H1 (cell line): Measurements from ENCODE around the gene CXCL9. TPM values are rescaled to one million over a fixed set of nuclear protein-coding genes. Genes with fewer than 3 reads are reported as not detected.

Experiments
- CTCF ChIA-PET: fragments of 300-600 bp; sonication (Branson Sonifier 250); formaldehyde crosslinking; loops from one replicate; lab custom pipeline; 2021; ENCODE audit not compliant: partially characterized antibody; lab: Charles Lee
- POLR2A ChIA-PET: fragments of 300-600 bp; sonication (Branson Sonifier 250); formaldehyde crosslinking; loops from one replicate; lab custom pipeline; 2021; ENCODE audit warnings: inconsistent platforms; ENCODE audit not compliant: partially characterized antibody; lab: Charles Lee
- DNase-seq, 2 experiments: peaks; one replicate each; pipeline versions ENCODE4 v3.0.0 to v3.0.0-alpha.2; 2010 to 2022; ENCODE audit warnings: low spot score in 2 of 2, low read depth in 1 of 2, mixed read lengths in 1 of 2
- FAIRE-seq: peaks from 2 replicates; lab custom pipeline; 2011; peaks lifted over from hg19 to GRCh38; lab: Jason Lieb, UNC
- H2AFZ ChIP-seq: 2 replicates; pipeline ENCODE4 v1.8.1; 2012; ENCODE audit warnings: low read length, inconsistent platforms
- H2AK5ac ChIP-seq: 2 replicates; pipeline ENCODE4 v1.6.1; 2013; ENCODE audit warnings: low read depth, low read length
- H2BK120ac ChIP-seq: replicated peaks from 2 replicates; pipeline ENCODE3; 2013; ENCODE audit warnings: low read depth, low read length, inconsistent platforms
- H2BK12ac ChIP-seq: 2 replicates; pipeline ENCODE4 v1.6.1; 2013; ENCODE audit warnings: low read depth, low read length
- H2BK15ac ChIP-seq: 2 replicates; pipeline ENCODE4 v1.6.1; 2013; ENCODE audit warnings: low read length
- H2BK20ac ChIP-seq: 2 replicates; pipeline ENCODE4 v1.6.1; 2013; ENCODE audit warnings: low read length
- H2BK5ac ChIP-seq: 2 replicates; pipeline ENCODE4 v1.6.1; 2013; ENCODE audit warnings: low read depth, low read length
- H3K14ac ChIP-seq: 2 replicates; pipeline ENCODE4 v1.6.1; 2013; ENCODE audit warnings: inconsistent platforms; ENCODE audit not compliant: insufficient read length
- H3K18ac ChIP-seq: 2 replicates; pipeline ENCODE4 v1.6.1; 2013; ENCODE audit warnings: low read length; ENCODE audit errors: extremely low read depth
- H3K23ac ChIP-seq: 2 replicates; pipeline ENCODE4 v1.6.1; 2013; ENCODE audit warnings: inconsistent platforms; ENCODE audit not compliant: insufficient read length
- H3K23me2 ChIP-seq: 2 replicates; pipeline ENCODE4 v1.6.1; 2013; ENCODE audit warnings: low read depth, low read length
- H3K27ac ChIP-seq: 2 replicates; pipeline ENCODE4 v1.6.1; 2011; ENCODE audit warnings: low read depth, low read length, inconsistent platforms
- H3K27me3 ChIP-seq, 4 experiments: replicated peaks in 1 of 4; 1 replicate in 1 of 4; 2 replicates in 3 of 4; pipeline versions ENCODE4 v1.6.1 to v1.8.1; 2011 to 2013; ENCODE audit warnings: low read length in 3 of 4, mild to moderate bottlenecking in 3 of 4, inconsistent platforms in 2 of 4, mixed read lengths in 2 of 4, moderate library complexity in 1 of 4; ENCODE audit not compliant: control insufficient read depth in 3 of 4, insufficient read depth in 3 of 4; ENCODE audit errors: extremely low read depth in 1 of 4
- H3K36me3 ChIP-seq, 4 experiments: 2 replicates each; pipeline versions ENCODE4 v1.6.1 to v1.8.1; 2011 to 2013; ENCODE audit warnings: mild to moderate bottlenecking in 4 of 4, low read length in 3 of 4, moderate library complexity in 2 of 4, control low read depth in 1 of 4, inconsistent platforms in 1 of 4; ENCODE audit not compliant: insufficient read depth in 4 of 4, control insufficient read depth in 2 of 4
- H3K4ac ChIP-seq: replicated peaks from 2 replicates; pipeline ENCODE3; 2013; ENCODE audit warnings: low read length, low read depth, mixed read lengths, inconsistent platforms; ENCODE audit not compliant: insufficient read length
- H3K4me1 ChIP-seq, 4 experiments: replicated peaks in 1 of 4; 1 replicate in 1 of 4; 2 replicates in 3 of 4; pipeline versions ENCODE4 v1.6.1 to v1.8.1; 2011 to 2013; ENCODE audit warnings: low read length in 3 of 4, inconsistent platforms in 2 of 4, mixed read lengths in 1 of 4; ENCODE audit not compliant: insufficient read depth in 4 of 4, control insufficient read depth in 3 of 4
- H3K4me2 ChIP-seq, 2 experiments: 2 replicates each; pipeline versions ENCODE4 v1.6.1 to v1.8.1; 2011 to 2013; ENCODE audit warnings: low read depth in 2 of 2, low read length in 2 of 2, control low read depth in 1 of 2, inconsistent platforms in 1 of 2, mild to moderate bottlenecking in 1 of 2; ENCODE audit not compliant: insufficient read depth in 1 of 2
- H3K4me3 ChIP-seq, 4 experiments: fragments of 200-600, 300-600 bp in 1 of 4; sonication (generic), shearing (Covaris generic), sonication (Bioruptor Twin) in 1 of 4; 2 replicates each; pipeline versions ENCODE4 v1.5.1 to v1.8.1; 2011 to 2016; ENCODE audit warnings: low read length in 4 of 4, low read depth in 3 of 4, control low read depth in 2 of 4, inconsistent platforms in 2 of 4, mild to moderate bottlenecking in 2 of 4, mixed read lengths in 1 of 4, moderate library complexity in 1 of 4; ENCODE audit not compliant: insufficient read depth in 2 of 4; ENCODE audit errors: extremely low read depth in 1 of 4
- H3K56ac ChIP-seq: replicated peaks from 2 replicates; pipeline ENCODE3; 2013; ENCODE audit warnings: low read depth, mild to moderate bottlenecking, mixed read lengths, low read length, inconsistent platforms; ENCODE audit not compliant: insufficient read length
- H3K79me1 ChIP-seq: 2 replicates; pipeline ENCODE4 v1.6.1; 2013; ENCODE audit warnings: low read depth, low read length, control low read depth
- H3K79me2 ChIP-seq, 2 experiments: 2 replicates each; pipeline versions ENCODE4 v1.6.1 to v1.8.1; 2012 to 2013; ENCODE audit warnings: low read length in 2 of 2, mild to moderate bottlenecking in 2 of 2, inconsistent platforms in 1 of 2; ENCODE audit not compliant: insufficient read depth in 2 of 2, control insufficient read depth in 1 of 2
- H3K9ac ChIP-seq, 4 experiments: replicated peaks in 1 of 4; 1 replicate in 1 of 4; 2 replicates in 3 of 4; pipeline versions ENCODE4 v1.6.1 to v1.8.1; 2011 to 2013; ENCODE audit warnings: low read depth in 3 of 4, low read length in 3 of 4, control low read depth in 2 of 4, mild to moderate bottlenecking in 2 of 4, moderate library complexity in 2 of 4, inconsistent platforms in 1 of 4; ENCODE audit errors: extremely low read depth in 1 of 4
- H3K9me3 ChIP-seq, 2 experiments: 2 replicates each; pipeline versions ENCODE4 v1.6.1 to v1.8.1; 2012 to 2013; ENCODE audit warnings: mild to moderate bottlenecking in 2 of 2, moderate library complexity in 2 of 2, control low read depth in 1 of 2, inconsistent platforms in 1 of 2, low read depth in 1 of 2, low read length in 1 of 2, mixed read lengths in 1 of 2; ENCODE audit not compliant: insufficient read depth in 2 of 2
- H4K20me1 ChIP-seq, 2 experiments: replicated peaks in 1 of 2; 2 replicates each; pipeline versions ENCODE3 to v1.8.1; 2011 to 2013; ENCODE audit warnings: inconsistent platforms in 2 of 2, low read length in 2 of 2, mild to moderate bottlenecking in 1 of 2; ENCODE audit not compliant: insufficient read depth in 2 of 2, control insufficient read depth in 1 of 2
- H4K5ac ChIP-seq: 2 replicates; pipeline ENCODE4 v1.6.1; 2013; ENCODE audit warnings: low read length, low read depth, mixed read lengths, inconsistent platforms; ENCODE audit not compliant: insufficient read length
- H4K8ac ChIP-seq: 2 replicates; pipeline ENCODE4 v1.8.0; 2013; ENCODE audit warnings: mild to moderate bottlenecking, moderate library complexity, low read length, inconsistent platforms; ENCODE audit not compliant: insufficient read depth; ENCODE audit errors: extremely low read depth
- H4K91ac ChIP-seq: replicated peaks from 2 replicates; pipeline ENCODE3; 2013; ENCODE audit warnings: low read length, mixed read lengths, inconsistent platforms; ENCODE audit not compliant: insufficient read length
- CBX5 ChIP-seq: fragments of 300-800, 300-1000 bp; sonication (generic); IDR thresholded peaks from 2 replicates; pipeline ENCODE4 v1.7.1; 2016; ENCODE audit warnings: antibody characterized with exemption, low read length, low read depth
- CBX8 ChIP-seq: fragments of 300-800, 300-1000 bp; sonication (generic); IDR thresholded peaks from 2 replicates; pipeline ENCODE4 v1.7.1; 2016; ENCODE audit warnings: low read depth, low read length, borderline replicate concordance
- HDAC6 ChIP-seq: IDR thresholded peaks from one replicate; pipeline ENCODE4 v1.7.1; 2012; ENCODE audit warnings: low read depth, mild to moderate bottlenecking, inconsistent platforms, low read length, moderate library complexity
- JUND ChIP-seq: IDR thresholded peaks from 2 replicates; pipeline ENCODE4 v1.6.1; 2011; ENCODE audit warnings: mild to moderate bottlenecking, improper control_type of control experiment, low read length
- KDM1A ChIP-seq: fragments of 200-600, 300-600 bp; sonication (generic); IDR thresholded peaks from 2 replicates; pipeline ENCODE4 v1.7.1; 2016; ENCODE audit warnings: mild to moderate bottlenecking, low read length, borderline replicate concordance
- KDM5A ChIP-seq: fragments of 200-600 bp; IDR thresholded peaks from 2 replicates; pipeline ENCODE4 v1.7.1; 2012; ENCODE audit warnings: mild to moderate bottlenecking, low read length, inconsistent platforms, mixed read lengths
- RNF2 ChIP-seq: fragments of 200-900, 300-1000 bp; sonication (generic); IDR thresholded peaks from 2 replicates; pipeline ENCODE4 v1.7.1; 2016; ENCODE audit warnings: borderline replicate concordance, low read depth, mild to moderate bottlenecking, antibody characterized with exemption, low read length; ENCODE audit not compliant: poor library complexity, severe bottlenecking; ENCODE audit errors: missing control alignments
- SP1 ChIP-seq: IDR thresholded peaks from 2 replicates; pipeline ENCODE4 v1.6.1; 2011; ENCODE audit warnings: low read depth, low read length
- SP2 ChIP-seq: IDR thresholded peaks from 2 replicates; pipeline ENCODE4 v1.6.1; 2012; ENCODE audit warnings: mild to moderate bottlenecking, low read length, inconsistent platforms
- ZNF274 ChIP-seq: IDR thresholded peaks from 2 replicates; pipeline ENCODE4 v1.7.0; 2012; ENCODE audit warnings: low read length, borderline replicate concordance; ENCODE audit errors: extremely low read depth
- WGBS, 2 experiments: shearing (Covaris generic) in 1 of 2; methylation state at CpG; one replicate each; pipeline versions ENCODE4 v1.1.6 to v1.1.7; 2013 to 2015; ENCODE audit warnings: low lambda C conversion rate in 2 of 2, mixed read lengths in 2 of 2, inconsistent platforms in 1 of 2, low coverage in 1 of 2, missing lambda C conversion rate in 1 of 2; ENCODE audit not compliant: insufficient replicate concordance in 2 of 2, insufficient coverage in 1 of 2, insufficient read length in 1 of 2; ENCODE audit errors: extremely low coverage in 1 of 2, missing lambda C conversion rate in 1 of 2; 5-methylcytosine and 5-hydroxymethylcytosine counted together
- polyA plus RNA-seq, 7 experiments: library from polyadenylated mRNA; depleted of rRNA in 3 of 7; stranded (reverse) in 5 of 7; unstranded in 2 of 7; fragments of >200 nt in 5 of 7; fragments of 200-250 nt in 2 of 7; gene quantifications; 1 replicate in 5 of 7; 2 replicates in 1 of 7; 4 replicates in 1 of 7; pipeline versions ENCODE4 v1.2.1 to v1.2.3, GENCODE V29; 2011 to 2013; ENCODE audit warnings: missing spikeins in 2 of 7, mixed read lengths in 2 of 7
- total RNA-seq: library from RNA; stranded (reverse); fragmentation: NEBNext Ultra II Directional; extraction: Animal tissue kit (Norgen Biotek cat#: 25700); gene quantifications from 2 replicates; pipeline ENCODE4 v1.2.1, GENCODE V29; 2021
- TF ChIP-seq, protein P1 (sequence below): IDR thresholded peaks from 2 replicates; pipeline ENCODE4 v1.6.1; 2012; ENCODE audit warnings: inconsistent platforms
- TF ChIP-seq, protein P2 (sequence below), 3 experiments: IDR thresholded peaks; 1 replicate in 2 of 3; 2 replicates in 1 of 3; pipeline versions ENCODE4 v1.5.1 to v1.6.1; 2011; ENCODE audit warnings: low read length in 3 of 3, mild to moderate bottlenecking in 3 of 3, inconsistent platforms in 2 of 3, low read depth in 1 of 3, moderate library complexity in 1 of 3; ENCODE audit not compliant: insufficient read depth in 1 of 3; ENCODE audit errors: control extremely low read depth in 1 of 3

The CXCL9 gene
- total and polyA plus RNA-seq, 2 of the 8 experiments (the other 6 are each of a cell fraction or from before 2014, with no cell fraction given): not detected

DNA sequence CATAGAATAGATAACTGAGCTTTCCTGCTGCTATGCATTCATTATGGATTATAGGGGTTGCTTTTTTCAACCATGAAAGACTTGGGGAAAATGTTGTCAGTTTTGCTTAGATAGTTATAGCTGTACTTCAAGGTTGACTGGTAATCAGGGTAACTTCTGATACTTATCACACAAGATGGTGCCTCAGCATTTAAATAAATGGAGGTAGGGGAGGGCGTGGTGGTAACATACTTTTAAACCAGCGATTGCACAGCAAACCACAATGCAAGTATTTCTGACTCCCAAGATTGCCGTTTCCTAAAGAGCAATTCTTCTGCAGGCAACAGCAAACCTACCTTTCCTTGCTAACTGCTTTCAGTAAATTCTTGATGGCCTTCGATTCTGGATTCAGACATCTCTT lies 14.7 kb upstream of the CXCL9 start:
- Histone ChIP-seq H3K27ac (no peak overlapping the region), H3K27me3 (no peaks in the 10 kb centered on the region), H3K4me1 (no peaks in the 10 kb centered on the region), H4K8ac (no peak overlapping the region), H2BK20ac (no peak overlapping the region), H3K79me1 (no peaks in the 10 kb centered on the region), H3K18ac (no peak overlapping the region), H3K14ac (no peak overlapping the region), H2BK5ac (no peak overlapping the region), H2BK12ac (no peak overlapping the region), H4K5ac (no peak overlapping the region), H3K23ac (no peak overlapping the region), H3K9me3 (no peaks in the 10 kb centered on the region), H3K4me2 (no peak overlapping the region), H3K9ac (no peak overlapping the region), H3K79me2 (no peaks in the 10 kb centered on the region), H2AK5ac (no peak overlapping the region), H3K36me3 (no peaks in the 10 kb centered on the region), H3K4me3 (no peak overlapping the region), H3K4ac (no peak overlapping the region), H4K91ac (no peak overlapping the region), H3K56ac (no peak overlapping the region), H2BK120ac (no peak overlapping the region), H3K23me2 (no peaks in the 10 kb centered on the region), H4K20me1 (no peaks in the 10 kb centered on the region), H2AFZ (no peak overlapping the region), H2BK15ac (no peak overlapping the region)
- ChIA-PET CTCF (interaction anchor here (1.4 kb wide), 1 partner anchor 15 kb away, joined by 4 read pairs; no protein-coding TSS in a partner anchor), POLR2A (no interaction called here)
- FAIRE-seq (no peak), DNase-seq (no peak)
- WGBS, 2 experiments: 85% methylated on average over 4 of the region's 4 CpGs; no CpG with 5 or more reads in 1 of the 2 experiments
- no peak for TF ChIP-seq KDM1A
- TF ChIP-seq SP2: no peak
- TF ChIP-seq CBX5: no peak
- TF ChIP-seq RNF2: no peak
- TF ChIP-seq SP1: no peak
- TF ChIP-seq ZNF274: no peak
- no peak for TF ChIP-seq JUND
- no peak for TF ChIP-seq HDAC6
- no peak for TF ChIP-seq KDM5A
- TF ChIP-seq CBX8: no peak
- TF ChIP-seq, protein P1, sequence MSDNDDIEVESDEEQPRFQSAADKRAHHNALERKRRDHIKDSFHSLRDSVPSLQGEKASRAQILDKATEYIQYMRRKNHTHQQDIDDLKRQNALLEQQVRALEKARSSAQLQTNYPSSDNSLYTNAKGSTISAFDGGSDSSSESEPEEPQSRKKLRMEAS: no peak
- TF ChIP-seq, protein P2, sequence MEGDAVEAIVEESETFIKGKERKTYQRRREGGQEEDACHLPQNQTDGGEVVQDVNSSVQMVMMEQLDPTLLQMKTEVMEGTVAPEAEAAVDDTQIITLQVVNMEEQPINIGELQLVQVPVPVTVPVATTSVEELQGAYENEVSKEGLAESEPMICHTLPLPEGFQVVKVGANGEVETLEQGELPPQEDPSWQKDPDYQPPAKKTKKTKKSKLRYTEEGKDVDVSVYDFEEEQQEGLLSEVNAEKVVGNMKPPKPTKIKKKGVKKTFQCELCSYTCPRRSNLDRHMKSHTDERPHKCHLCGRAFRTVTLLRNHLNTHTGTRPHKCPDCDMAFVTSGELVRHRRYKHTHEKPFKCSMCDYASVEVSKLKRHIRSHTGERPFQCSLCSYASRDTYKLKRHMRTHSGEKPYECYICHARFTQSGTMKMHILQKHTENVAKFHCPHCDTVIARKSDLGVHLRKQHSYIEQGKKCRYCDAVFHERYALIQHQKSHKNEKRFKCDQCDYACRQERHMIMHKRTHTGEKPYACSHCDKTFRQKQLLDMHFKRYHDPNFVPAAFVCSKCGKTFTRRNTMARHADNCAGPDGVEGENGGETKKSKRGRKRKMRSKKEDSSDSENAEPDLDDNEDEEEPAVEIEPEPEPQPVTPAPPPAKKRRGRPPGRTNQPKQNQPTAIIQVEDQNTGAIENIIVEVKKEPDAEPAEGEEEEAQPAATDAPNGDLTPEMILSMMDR (IDR thresholded peaks at IDR 0.05; ENCODE audit: control extremely low read depth in 1 of 3, insufficient read depth in 1 of 3, low read depth in 1 of 3, low read length in 3 of 3): no peak
